Inferior parietal cortex (tissue), 1 donor: ENCODE results near the gene MYO1E.

Source experiments
- DNase-seq: peaks from one replicate; pipeline ENCODE4 v3.0.0-alpha.2; 2016; ENCODE audit errors: extremely low spot score

Gene MYO1E

GRCh38 chr15:59262316-59262715 is 110.4 kb downstream of the MYO1E start:
- no peak for DNase-seq

GRCh38 chr15:59260090-59260489 is 112.6 kb downstream of the MYO1E start:
- DNase-seq = peak; percentile 83

GRCh38 chr15:59259137-59259943 is 113.3 kb downstream of the MYO1E start:
- DNase-seq = no peak

- no peak for DNase-seq
Measured at GRCh38 chr15:59258317-59258716, 114.4 kb downstream of the MYO1E start.

- no peak for DNase-seq
Measured at GRCh38 chr15:59257140-59257539, 115.5 kb downstream of the MYO1E start.

GRCh38 chr15:59256482-59256881 is 116.2 kb downstream of the MYO1E start:
- no peak for DNase-seq

- no peak for DNase-seq
Measured at GRCh38 chr15:59255680-59256336, 116.9 kb downstream of the MYO1E start.

- no peak for DNase-seq
Measured at GRCh38 chr15:59252137-59252536, 120.5 kb downstream of the MYO1E start.

- DNase-seq = no peak
Measured at GRCh38 chr15:59251001-59251845, 121.4 kb downstream of the MYO1E start.

GRCh38 chr15:59250249-59250648 is 122.4 kb downstream of the MYO1E start:
- no peak for DNase-seq

- no peak for DNase-seq
Measured at GRCh38 chr15:59249816-59250215, 122.9 kb downstream of the MYO1E start.

GRCh38 chr15:59247364-59247763 is 125.3 kb downstream of the MYO1E start:
- DNase-seq = peak; percentile 75

GRCh38 chr15:59245559-59245958 is 127.1 kb downstream of the MYO1E start:
- no peak for DNase-seq

GRCh38 chr15:59244337-59244736 is 128.3 kb downstream of the MYO1E start:
- DNase-seq = no peak

- no peak for DNase-seq
Measured at GRCh38 chr15:59243622-59244021, 129.0 kb downstream of the MYO1E start.

- DNase-seq = no peak
Measured at GRCh38 chr15:59242649-59243048, 130.0 kb downstream of the MYO1E start.

- no peak for DNase-seq
Measured at GRCh38 chr15:59240036-59240435, 132.6 kb downstream of the MYO1E start.

GRCh38 chr15:59237924-59238331 is 134.7 kb downstream of the MYO1E start:
- no peak for DNase-seq

GRCh38 chr15:59237119-59237855 is 135.4 kb downstream of the MYO1E start:
- DNase-seq = no peak

- no peak for DNase-seq
Measured at GRCh38 chr15:59236394-59236793, 136.3 kb downstream of the MYO1E start.

- DNase-seq = no peak
Measured at GRCh38 chr15:59232476-59232875, 140.2 kb downstream of the MYO1E start.
